NK-92 (cell line): ENCODE results near the gene GOT1.
A peak's percentile ranks its signal among the peaks of the same experiment; 100 is the strongest.

ENCODE experiments used
- DNase-seq: peaks from one replicate; lab custom pipeline; 2025; ENCODE audit not compliant: unreplicated experiment; lab: John Stamatoyannopoulos, UW

Gene GOT1

DNA sequence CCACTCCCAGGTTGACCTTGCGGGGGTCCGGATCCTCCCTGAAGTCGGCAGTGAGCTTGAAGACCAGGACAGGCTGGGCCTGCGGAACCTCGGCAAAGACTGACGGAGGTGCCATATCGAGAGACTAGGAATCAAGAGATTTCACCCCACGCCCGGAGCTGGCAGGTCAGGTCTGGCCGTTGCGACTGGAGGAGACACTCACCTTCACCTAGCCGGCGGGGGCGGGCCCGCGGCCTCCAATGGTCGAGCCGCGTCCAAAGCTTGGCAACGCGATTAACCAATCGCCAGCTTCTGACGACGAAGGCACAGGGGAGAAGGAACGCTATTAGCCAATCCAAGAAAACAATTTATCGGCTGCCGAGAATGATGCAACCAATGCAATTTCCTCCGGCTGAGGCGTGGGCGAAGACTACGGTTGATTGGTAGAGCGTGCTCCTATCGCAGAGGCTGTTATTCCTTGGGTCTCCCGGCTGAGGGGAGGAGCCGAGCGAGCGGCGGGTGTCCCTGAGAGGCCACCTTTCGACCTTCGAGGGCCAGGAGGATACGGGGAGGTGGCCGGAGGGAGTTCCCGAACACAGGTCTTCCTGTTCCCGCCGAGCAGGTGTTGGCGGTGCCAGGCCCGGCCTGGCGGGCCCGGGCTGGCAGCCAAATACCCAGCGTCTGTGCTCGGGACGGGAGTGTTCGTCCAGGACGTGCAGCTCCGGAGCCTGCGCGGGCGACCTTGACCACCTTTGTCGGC, at the start of gene GOT1:
Gene GOT1 (minus strand): TSS at position 174 of the 739 bp plus-strand sequence. CDS start 59 bp downstream, at position 115.
- DNase-seq = peak; percentile 81

DNA sequence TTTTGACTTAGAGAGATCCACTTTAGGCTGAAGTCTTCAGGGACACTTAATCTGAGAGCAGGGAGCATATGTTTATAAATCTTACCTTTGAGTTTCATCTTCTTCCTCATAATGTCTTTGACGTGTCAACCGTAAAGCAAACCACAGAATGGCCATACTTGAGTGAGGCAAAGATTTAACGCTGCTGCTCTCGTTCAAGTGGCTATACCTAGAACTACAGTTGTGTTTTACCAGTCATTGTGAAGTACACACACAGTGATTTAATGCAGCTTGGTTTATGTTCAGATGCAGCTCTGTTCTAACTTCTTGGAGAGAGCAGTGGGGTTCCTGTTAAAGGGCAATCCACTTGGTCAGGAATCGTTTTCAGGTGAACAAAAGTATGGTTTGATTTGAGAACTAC, 39.9 kb upstream of the GOT1 start:
- no peak for DNase-seq

DNA sequence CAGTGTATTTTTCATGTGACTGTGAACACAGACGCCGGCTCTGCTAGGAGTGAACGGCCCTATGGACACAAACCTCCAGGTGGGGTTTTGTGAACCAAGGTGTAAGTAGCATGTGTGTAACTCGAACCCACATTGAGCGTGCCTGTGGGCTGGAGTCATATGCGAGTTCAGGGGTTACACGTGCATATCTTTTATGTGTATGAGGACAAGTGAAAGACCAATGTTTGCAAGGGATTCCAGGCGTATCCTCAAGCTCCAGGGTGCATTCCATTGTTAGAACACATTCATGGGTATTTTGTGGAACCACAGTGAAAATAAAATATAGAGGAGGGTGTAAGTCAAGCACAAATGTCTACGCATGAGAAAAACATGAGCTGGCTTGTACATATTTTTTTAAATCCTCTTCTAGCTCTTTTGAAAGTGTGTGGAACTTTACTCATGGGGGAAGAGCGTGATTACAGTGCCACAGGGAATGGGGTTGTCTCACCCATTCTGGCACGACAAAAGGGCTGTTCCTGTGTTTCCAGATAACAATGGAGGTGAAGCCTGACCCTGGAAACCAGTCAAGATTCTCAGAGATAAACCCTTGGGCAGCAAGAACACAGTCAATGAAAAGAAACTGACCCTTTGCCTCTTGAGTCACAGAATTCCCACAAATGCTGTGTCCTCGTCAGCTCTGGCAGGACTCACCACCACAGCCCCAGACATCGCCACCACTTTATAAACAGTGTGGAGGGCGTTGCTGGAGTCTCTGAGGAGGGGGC, 37.0 kb upstream of the GOT1 start:
- DNase-seq = no peak

DNA sequence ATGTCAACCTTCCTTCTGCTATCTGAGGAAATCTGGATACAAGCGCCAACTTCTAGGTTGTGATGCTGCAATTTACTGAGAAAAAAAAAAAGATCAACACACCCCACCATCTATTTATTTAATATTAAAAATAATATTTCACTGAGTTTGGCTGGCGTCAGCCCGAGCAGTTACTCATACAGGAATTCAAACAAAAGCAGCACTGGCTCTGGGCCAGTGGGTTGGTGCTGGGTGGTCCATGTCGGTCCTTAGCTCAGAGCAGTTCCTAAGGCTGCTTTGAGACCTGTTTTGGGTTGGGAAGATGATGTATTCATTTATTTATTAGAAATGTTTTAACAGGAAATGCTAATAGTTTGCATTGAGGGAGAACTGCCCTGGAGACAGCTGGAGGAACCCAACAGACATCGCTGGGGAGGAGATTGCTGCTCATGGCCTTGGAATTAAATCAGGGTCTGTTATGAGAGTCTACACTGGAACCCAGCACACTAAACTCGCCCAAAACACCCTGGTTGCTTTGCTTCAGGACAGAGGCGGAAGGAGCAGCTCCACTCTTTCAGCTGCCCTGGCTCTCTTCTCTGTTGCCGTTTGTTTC, 36.3 kb upstream of the GOT1 start:
- no peak for DNase-seq

DNA sequence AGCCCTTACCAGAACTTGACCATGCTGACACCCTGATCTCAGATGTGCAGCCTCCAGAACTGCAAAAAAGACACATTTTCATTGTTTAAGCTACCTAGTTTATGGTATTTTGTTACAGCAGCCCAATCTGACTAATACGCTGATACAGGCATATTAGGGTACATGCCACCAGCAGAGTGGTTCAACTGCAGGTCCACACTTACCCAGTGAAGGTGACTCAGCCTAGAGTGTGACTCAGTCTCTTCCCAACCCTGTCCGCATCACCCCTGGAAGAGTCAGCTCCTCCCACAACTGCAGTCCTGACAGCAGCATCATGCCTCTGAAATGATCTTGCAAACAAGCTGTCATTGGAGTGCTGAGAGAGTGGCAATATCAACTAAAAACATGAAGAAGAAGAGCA, 30.8 kb upstream of the GOT1 start:
- DNase-seq = no peak

DNA sequence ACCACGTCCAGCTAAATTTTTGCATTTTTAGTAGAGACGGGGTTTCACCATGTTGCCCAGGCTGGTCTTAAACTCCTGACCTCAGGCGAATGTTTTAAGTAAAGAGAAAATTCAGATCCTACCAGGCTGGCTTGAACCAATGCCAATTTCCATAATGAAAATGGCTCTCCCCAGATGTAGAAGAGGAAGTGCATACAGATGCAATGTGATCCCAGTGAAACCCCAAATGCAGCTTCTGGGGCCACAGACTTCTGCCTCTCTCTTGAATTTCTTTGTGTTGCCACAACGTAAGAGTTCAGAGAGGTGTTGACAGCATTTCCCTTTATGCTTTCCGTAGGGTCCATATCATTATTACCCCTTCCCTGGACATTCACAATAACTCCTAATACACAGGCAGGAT, 29.6 kb upstream of the GOT1 start:
- no peak for DNase-seq

DNA sequence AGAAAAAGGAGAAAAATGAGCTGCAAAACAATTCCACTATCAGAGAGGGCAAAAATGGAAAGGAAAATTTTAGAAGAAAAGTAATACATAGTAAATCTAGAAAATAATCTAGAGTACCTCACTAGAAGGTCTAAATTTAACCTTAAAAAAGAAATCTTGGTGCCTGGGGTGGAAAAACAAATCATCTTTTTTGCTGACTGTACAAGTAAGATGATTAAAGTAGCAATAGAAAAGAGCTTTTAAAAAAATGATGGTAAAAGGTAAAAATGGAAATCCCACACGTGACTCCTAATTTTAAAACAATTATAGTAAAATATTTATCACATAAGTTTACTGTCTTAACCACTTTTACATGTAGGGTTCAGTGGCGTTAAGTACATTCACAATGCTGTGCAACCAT, 28.8 kb upstream of the GOT1 start:
- DNase-seq = no peak

DNA sequence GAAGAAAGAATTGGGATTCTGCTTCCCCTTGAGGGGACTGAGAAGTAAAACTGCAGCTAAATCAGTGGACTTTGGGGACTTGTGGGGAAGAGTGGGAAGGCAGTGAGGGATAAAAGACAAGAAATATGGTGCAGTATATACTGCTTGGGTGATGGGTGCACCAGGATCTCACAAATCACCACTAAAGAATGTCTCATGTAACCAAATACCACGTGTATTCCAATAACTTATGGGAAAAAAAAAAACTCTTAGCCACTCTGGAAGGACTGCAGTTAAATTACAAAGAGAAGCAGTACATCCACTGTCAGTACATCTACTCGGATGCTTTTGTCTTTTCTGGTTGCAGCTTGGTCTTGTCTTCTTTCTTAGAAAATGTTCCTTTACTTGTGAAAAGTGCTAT, 27.4 kb upstream of the GOT1 start:
- no peak for DNase-seq

DNA sequence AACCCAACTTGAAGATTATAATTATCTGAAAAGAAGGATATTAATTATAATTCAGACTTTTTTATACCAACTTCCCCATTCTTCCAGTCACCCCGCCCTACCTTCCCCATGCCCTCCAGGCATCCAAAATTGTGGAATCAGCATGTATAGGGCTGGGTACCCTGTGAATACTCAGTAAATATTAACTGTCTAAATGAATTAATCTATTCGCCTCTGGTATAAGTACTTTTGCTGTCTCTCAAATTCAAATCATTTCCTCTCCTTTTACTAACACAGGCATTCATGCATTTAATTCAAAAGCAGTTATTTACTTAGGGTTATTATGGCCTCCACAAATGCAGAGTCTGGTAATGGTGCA, 26.5 kb upstream of the GOT1 start:
- no peak for DNase-seq

DNA sequence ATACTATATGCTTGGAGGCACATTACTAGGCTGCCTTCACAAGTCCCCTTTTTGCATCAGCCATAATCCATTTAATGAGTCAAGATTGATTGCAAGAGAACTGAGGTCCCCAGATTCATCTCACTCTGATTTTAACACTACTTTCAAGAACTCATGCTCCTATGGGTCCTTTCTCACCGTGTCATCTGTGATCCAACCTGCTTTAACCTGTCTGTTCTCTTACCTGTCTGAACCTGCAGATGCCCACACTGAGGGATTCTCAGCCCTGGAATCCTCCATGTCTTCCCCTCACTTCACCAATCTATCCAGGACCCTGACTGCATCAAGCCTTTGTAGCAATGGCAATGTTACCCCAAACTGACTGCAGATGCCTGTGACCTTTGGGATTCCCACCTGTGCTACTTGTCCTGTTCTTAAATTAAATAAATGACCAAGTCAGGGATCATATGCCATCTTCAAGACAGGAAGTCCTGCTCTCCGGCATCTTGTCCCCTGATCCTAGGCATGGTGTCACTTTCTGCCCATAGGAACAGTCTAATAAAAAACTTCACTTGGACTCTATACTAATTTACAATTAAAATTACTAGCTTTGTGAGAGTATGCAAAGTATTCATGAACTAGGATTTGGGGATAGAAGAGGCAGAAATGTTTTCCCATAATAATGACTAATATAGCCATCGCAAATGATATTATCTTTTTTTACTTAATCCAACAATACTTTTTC, 25.9 kb upstream of the GOT1 start:
- no peak for DNase-seq

DNA sequence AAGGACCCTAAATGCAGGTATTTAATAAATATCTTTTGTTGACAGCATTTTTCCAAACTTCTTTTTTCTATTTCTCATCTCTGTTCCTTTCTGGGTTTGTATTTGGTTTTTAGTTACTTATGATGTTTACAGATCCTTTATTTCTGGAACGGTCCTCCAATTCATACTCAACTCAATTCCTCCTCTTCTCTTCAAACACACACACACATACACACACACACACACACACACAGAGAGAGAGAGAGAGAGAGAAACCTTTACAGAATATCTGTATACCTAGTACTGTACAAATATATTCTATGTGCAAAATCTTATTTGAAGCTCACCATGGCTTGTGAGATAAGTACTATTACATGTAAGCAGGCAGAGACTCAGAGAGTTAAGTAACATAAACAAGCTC, 21.6 kb upstream of the GOT1 start:
- DNase-seq = no peak

DNA sequence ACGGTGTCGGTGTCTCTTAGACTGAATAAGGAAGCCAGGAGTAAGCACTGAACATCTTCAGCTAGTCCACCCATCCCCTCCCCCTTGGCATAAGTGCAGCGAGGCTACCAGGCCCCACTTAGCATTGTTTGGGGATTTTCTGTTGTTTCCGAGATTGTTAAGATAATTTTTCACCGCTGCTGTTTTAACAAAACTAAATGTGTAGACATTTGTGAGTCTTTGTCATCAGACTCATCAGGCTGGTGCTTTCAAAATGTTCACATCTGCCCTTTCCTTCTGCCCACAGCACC, 21.0 kb upstream of the GOT1 start:
- no peak for DNase-seq

DNA sequence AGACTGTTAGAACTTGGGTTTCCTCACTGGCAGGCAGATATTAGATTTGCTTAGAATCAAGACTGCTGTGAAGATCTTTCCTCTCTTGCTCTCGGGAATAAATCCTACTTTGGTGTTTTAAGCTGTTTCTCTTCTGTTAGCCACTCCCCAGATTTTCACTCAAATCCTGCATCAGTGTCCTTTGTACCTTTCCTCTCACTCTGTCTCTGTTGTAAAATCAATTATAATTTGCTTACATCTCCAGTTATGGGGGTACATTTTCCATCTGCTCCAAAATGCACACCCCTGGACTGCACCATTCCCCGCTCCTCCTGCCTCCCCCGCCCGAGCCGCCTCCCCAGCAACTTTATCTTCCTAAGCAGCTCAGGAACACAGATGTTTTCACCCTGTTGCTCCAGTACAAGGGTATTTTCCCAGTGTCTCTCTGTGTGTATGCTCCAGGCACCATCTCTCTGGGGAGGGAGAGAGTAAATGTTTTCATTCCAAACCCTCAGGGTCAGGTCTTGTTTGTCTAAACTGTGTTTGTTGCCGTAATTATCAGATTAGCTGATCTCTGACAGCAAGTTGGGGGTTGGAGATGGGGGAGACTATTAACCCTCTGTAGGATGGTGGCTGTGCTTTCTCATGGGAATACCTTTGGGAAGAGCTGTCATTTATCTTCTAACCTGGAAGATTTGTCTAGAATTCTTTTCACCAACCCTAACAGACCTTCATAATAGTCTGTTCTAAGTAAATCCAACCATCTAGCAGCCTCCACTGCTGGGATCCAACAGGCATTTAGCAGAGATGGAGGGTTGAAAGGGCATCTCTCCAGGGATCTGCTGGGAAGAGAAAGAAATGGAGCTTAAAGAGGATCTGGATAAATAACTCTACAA, 20.4 kb upstream of the GOT1 start:
- DNase-seq = no peak

DNA sequence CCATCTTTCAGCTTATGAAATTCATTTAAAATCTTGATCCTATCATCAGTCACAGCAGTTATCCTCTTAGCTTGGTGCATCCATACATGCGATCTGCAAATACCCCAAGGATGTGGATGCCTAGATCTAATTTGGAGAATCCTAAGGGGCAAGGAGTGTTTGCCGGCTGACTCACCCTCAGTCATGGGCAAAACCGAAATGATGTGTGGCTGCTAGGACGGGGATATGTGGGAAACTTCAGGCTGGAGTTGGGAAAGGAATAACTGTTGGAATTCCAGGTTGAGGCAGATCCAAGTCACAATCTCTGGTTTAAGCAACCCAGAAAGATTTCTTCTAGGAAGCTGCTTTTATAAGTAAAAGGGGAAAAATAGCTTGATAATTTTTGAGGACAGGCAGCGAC, 19.7 kb upstream of the GOT1 start:
- DNase-seq = no peak

DNA sequence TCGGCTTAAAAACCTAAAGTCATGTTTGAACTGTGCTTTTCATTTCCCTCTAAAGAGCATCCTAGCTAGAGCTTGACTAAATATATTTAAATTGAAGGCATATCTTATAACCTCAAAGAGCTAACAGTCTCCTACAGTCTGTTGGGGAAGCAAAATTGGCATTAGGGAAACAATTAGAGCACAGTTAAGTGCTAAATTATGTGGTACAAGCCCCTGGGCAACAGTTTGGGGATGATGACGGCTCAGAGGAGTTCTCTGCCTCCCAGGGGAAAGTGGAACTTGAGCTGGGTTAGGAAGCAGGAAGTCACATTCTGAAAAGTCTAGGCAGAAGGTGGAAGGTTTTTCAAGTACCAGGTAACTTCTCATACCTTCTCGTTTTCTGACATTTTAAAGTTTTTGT, 18.6 kb upstream of the GOT1 start:
- no peak for DNase-seq

DNA sequence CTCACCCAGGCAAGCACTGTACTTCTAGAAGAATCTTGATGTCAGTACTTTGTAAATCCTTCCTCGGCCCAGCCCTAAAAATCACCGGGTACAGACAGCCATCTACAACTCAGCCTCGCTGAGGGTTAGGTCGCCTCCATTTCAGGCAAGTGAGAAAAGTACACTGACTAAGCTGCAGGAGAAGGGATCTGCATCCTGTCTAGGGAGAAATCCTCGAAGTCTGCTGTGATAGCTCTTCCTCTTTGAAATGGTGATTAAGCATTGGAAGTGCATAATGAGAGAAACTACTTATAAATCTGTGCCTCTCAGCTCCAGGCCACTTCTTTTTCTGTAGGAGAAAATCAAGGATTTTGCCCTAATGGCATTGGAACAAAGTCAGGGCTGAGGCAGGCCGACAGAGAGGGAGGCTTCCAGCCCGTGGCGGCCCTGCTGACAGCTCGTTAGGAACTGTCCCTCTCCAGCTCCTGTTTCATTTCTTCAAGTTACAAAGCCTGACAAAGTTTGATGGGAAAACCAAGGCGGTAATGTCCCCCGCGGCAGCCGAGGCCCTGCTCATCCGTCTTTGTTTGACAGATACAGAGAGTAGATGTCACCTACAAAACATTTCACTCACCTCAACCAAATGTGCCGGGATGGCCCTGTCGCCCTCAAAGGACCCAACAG, 14.1 kb upstream of the GOT1 start:
- DNase-seq = no peak

DNA sequence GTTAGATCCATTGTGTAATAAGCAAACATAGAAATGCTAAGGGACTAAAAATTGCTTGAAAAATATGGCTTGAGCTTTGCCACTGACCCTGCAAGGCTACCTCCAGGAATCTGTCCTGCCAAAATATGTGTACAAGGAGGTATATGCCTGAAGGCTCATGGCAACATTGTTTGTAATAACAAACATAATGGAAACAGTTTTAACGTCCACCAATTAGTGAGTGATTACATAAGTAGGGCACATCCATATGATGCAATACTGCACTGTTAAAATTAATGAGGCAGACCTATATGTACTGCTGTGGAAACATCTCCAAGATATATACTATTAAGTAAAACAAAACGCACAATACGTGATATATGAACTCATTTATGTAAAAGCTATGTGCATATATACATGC, 13.1 kb upstream of the GOT1 start:
- no peak for DNase-seq

DNA sequence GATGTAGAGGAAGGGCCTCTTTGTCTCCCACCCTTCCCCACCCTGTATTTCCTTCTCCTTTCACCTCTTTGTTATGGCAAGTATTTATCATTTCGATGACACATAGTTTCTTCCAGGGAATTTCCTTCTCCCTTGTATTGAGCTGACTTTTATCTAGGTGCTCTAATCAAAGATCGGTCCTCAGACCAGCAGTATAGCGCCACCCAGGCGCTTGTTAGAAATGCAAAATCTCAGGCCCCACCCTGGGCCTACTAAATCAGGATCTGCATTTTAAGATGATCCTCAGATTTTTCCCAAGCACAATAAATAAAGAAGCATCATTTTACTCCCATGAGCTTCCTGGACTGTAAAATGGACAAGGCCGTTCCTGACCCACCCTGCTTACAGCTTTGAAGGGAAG, 12.0 kb upstream of the GOT1 start:
- no peak for DNase-seq

DNA sequence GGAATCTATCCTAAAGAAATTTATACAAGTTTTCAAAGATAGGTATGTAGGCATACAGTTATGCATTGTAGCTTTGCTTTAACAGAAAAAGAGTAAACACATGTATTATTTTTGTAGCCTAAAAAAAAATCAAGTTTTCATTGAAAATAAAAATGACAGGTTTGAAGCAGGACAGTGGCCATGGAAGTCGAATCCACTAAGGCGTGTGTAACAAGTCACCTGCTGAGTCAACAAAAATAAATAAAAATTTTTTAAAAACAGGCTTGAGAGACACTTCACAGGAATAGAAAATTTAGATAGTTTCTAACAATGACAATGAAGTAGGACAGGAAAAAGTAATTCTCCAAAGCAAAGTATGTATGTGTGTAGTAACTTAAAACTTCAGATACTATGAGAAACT, 8.5 kb upstream of the GOT1 start:
- no peak for DNase-seq

DNA sequence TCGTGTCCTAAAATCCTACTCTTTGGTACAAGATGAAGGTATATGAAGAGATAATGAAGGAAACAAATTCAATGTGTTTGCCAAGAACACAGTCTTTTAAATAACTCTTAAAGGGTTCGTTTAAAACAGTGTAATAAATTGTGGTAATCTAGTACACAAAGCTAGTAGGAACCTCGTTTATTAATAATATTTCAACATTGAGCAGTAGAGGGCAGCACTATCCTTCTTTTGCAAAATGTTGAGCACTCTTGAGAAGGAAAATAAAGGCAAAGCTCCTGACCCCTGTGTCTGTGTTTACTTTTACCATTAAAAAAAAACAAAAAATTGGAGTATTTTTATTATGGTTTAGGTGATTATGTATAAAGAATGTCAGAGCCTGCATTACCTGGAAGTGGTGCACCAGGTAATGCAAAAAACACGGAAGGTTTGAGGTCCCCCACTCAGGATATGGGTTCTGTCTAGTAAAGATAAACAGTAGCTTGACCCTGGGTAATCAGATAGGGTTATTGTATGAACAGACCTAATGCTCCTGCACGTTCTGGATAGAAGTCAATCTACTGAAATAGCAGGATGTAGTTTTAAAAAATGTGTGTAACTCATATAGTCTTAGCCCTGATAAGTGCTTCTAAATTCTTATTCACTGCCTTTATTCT, 5.7 kb upstream of the GOT1 start:
- no peak for DNase-seq
